ENCODE measurements around the gene IGSF5.

DNA sequence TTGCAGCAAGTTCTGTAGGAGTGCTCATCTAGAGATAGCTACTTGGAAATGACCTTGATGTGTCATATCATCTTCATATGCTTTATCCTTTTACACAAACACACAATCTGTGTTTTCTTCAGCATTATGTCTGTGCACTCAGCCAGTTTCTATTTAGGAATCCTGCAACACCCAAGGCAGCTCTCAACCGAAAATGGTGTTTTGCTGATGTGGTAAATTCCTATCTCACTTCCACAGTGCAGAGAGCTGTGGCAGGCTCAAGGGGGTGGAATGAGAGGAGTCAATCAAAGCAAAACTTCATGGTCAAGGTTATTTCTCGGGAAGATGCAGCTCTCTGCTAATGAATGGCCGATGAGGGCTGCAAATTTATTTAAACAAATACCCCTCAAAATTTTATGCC is 59.3 kb downstream of the IGSF5 start:
- no peak for TF ChIP-seq TAF1 (conservative IDR thresholded peaks at IDR 0.05)
- TF ChIP-seq, protein P1, sequence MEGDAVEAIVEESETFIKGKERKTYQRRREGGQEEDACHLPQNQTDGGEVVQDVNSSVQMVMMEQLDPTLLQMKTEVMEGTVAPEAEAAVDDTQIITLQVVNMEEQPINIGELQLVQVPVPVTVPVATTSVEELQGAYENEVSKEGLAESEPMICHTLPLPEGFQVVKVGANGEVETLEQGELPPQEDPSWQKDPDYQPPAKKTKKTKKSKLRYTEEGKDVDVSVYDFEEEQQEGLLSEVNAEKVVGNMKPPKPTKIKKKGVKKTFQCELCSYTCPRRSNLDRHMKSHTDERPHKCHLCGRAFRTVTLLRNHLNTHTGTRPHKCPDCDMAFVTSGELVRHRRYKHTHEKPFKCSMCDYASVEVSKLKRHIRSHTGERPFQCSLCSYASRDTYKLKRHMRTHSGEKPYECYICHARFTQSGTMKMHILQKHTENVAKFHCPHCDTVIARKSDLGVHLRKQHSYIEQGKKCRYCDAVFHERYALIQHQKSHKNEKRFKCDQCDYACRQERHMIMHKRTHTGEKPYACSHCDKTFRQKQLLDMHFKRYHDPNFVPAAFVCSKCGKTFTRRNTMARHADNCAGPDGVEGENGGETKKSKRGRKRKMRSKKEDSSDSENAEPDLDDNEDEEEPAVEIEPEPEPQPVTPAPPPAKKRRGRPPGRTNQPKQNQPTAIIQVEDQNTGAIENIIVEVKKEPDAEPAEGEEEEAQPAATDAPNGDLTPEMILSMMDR (IDR thresholded peaks at IDR 0.05; ENCODE audit: low read depth, low read length, missing input control), result no peak
